Astrocyte (in vitro differentiated cells and primary cell): ENCODE data around the gene EPS8.
"Not testable (repeated sequence)": the region's sequence is repeated elsewhere in the genome, so short reads cannot be mapped to it uniquely, and the experiment has no call there.

Experiments used
- EZH2 ChIP-seq: IDR thresholded peaks from 2 replicates; pipeline ENCODE4 v1.6.1; 2012; ENCODE audit warnings: mild to moderate bottlenecking, low read length, inconsistent platforms; ENCODE audit not compliant: insufficient read depth
- TF ChIP-seq, protein P1 (sequence below): IDR thresholded peaks from 2 replicates; pipeline ENCODE4 v1.5.1; 2011; ENCODE audit warnings: low read depth, mild to moderate bottlenecking, inconsistent platforms, low read length, moderate library complexity; ENCODE audit not compliant: insufficient read depth

DNA sequence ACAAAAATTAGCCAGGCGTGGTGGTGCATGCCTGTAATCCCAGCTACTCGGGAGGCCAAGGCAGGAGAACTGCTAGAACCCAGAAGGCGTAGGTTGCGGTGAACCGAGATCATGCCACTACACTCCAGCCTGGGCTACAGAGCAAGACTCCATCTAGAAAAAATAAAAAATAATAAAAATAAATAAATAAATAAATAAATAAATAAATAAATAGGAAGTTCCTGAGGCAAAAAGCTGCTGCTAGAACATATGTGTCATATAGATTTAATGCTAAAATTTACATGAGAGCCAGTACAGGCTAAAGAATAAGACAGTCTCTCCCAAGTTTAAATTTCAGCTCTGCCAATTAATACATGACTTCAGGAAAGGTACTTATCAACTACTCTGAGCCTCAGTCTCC lies 48.8 kb downstream of the EPS8 start:
- not testable (repeated sequence) for TF ChIP-seq EZH2
- TF ChIP-seq, protein P1, sequence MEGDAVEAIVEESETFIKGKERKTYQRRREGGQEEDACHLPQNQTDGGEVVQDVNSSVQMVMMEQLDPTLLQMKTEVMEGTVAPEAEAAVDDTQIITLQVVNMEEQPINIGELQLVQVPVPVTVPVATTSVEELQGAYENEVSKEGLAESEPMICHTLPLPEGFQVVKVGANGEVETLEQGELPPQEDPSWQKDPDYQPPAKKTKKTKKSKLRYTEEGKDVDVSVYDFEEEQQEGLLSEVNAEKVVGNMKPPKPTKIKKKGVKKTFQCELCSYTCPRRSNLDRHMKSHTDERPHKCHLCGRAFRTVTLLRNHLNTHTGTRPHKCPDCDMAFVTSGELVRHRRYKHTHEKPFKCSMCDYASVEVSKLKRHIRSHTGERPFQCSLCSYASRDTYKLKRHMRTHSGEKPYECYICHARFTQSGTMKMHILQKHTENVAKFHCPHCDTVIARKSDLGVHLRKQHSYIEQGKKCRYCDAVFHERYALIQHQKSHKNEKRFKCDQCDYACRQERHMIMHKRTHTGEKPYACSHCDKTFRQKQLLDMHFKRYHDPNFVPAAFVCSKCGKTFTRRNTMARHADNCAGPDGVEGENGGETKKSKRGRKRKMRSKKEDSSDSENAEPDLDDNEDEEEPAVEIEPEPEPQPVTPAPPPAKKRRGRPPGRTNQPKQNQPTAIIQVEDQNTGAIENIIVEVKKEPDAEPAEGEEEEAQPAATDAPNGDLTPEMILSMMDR = not testable (repeated sequence)
